ENCODE data around the gene AVP. TPM values are rescaled to one million over a fixed set of nuclear protein-coding genes. Genes with fewer than 3 reads are reported as not detected.

Gene AVP
- total and polyA plus RNA-seq, 9 of the 15 experiments (the other 6 are each of a cell fraction or from before 2014, with no cell fraction given): not detected

GRCh38 chr20:3084283-3084985, at the start of gene AVP (continued):
- TF ChIP-seq ZBTB49 (CRISPR knock-in tag; IDR thresholded peaks at IDR 0.05; ENCODE audit: borderline replicate concordance): no peak
- TF ChIP-seq ARNT (IDR thresholded peaks at IDR 0.05): no peak
- TF ChIP-seq RBM17 (IDR thresholded peaks at IDR 0.05; ENCODE audit: borderline replicate concordance, low read depth, low read length): no peak
- TF ChIP-seq NFIX (CRISPR knock-in tag; IDR thresholded peaks at IDR 0.05; ENCODE audit: low read depth): no peak
- no peak for TF ChIP-seq ZNF644 (tag; IDR thresholded peaks at IDR 0.05; ENCODE audit: low read depth)
- no peak for TF ChIP-seq THAP12 (CRISPR knock-in tag; IDR thresholded peaks at IDR 0.05)
- TF ChIP-seq ZNF668 (CRISPR knock-in tag; IDR thresholded peaks at IDR 0.05): no peak
- TF ChIP-seq EHMT2 (IDR thresholded peaks at IDR 0.05): no peak

All from K562 (cell line).